ENCODE results near the gene PRM2. TPM values are rescaled to one million over a fixed set of nuclear protein-coding genes. Genes with fewer than 3 reads are reported as not detected.

Gene PRM2
- total RNA-seq, 2 experiments from 2014 or later, result not detected

GRCh38 chr16:11238272-11239202 is 37.7 kb downstream of the PRM2 start:
- Mint-ChIP-seq H3K27ac (peak overlapping the region; percentile 29), H3K27me3 (ENCODE audit: low read depth) (no peaks in the 10 kb centered on the region), H3K4me1 (ENCODE audit: low read depth) (peaks cover 30% of the 10 kb centered on the region), H3K9me3 (ENCODE audit: insufficient read depth) (no peaks in the 10 kb centered on the region), H3K4me3 (no peak overlapping the region), H3K36me3 (ENCODE audit: low read depth) (peaks cover 2% of the 10 kb centered on the region)
- no peak for ATAC-seq
- CTCF ChIA-PET, result interaction anchor here (1.0 to 1.8 kb wide), 2 partner anchors 8 to 17 kb away, joined by 4 to 6 read pairs; partner anchors contain the start of gene SOCS1
- no peak for DNase-seq
- POLR2A ChIA-PET, result interaction anchor here (1.6 to 2.1 kb wide), 2 partner anchors 8 to 14 kb away, joined by 4 to 10 read pairs; no protein-coding TSS in a partner anchor

- H3K27ac Mint-ChIP-seq, result peak overlapping the region; percentile 68
- no peak for ATAC-seq
- no peaks in the 10 kb centered on the region for H3K9me3 Mint-ChIP-seq (ENCODE audit: insufficient read depth)
- no peak for DNase-seq
- no peaks in the 10 kb centered on the region for H3K27me3 Mint-ChIP-seq (ENCODE audit: low read depth)
- H3K36me3 Mint-ChIP-seq (ENCODE audit: low read depth), result peaks cover 2% of the 10 kb centered on the region
- ChIA-PET CTCF (interaction anchor here (0.7 to 5.0 kb wide), 4 partner anchors 17 to 273 kb away, joined by 3 to 56 read pairs (median 3); partner anchors contain the start of gene SOCS1), POLR2A (interaction anchor here (0.6 to 4.4 kb wide), 7 partner anchors 9 to 184 kb away, joined by 3 to 122 read pairs (median 4); partner anchors contain the start of gene SOCS1)
- H3K4me1 Mint-ChIP-seq (ENCODE audit: low read depth), result peaks cover 48% of the 10 kb centered on the region
- no peak overlapping the region for H3K4me3 Mint-ChIP-seq
Measured at GRCh38 chr16:11236461-11237254, 39.6 kb downstream of the PRM2 start.

- H3K36me3 Mint-ChIP-seq (ENCODE audit: low read depth), result peaks cover 2% of the 10 kb centered on the region
- ChIA-PET POLR2A (interaction anchor here (1.0 to 4.4 kb wide), 3 partner anchors 10 to 18 kb away, joined by 3 to 122 read pairs (median 6); partner anchors contain the start of gene SOCS1), CTCF (interaction anchor here (0.6 to 5.0 kb wide), 5 partner anchors 17 to 271 kb away, joined by 3 to 56 read pairs (median 3); partner anchors contain the start of gene SOCS1)
- H3K4me1 Mint-ChIP-seq (ENCODE audit: low read depth), result peaks cover 58% of the 10 kb centered on the region
- H3K27ac Mint-ChIP-seq, result peak overlapping the region; percentile 81
- no peak overlapping the region for H3K4me3 Mint-ChIP-seq
- H3K9me3 Mint-ChIP-seq (ENCODE audit: insufficient read depth), result no peaks in the 10 kb centered on the region
- DNase-seq, result no peak
- ATAC-seq, result no peak
- H3K27me3 Mint-ChIP-seq (ENCODE audit: low read depth), result no peaks in the 10 kb centered on the region
Measured at GRCh38 chr16:11235703-11235991, 40.6 kb downstream of the PRM2 start.

GRCh38 chr16:11234884-11235702 is 41.2 kb downstream of the PRM2 start:
- H3K27me3 Mint-ChIP-seq (ENCODE audit: low read depth), result no peaks in the 10 kb centered on the region
- ATAC-seq, result no peak
- peaks cover 61% of the 10 kb centered on the region for H3K4me1 Mint-ChIP-seq (ENCODE audit: low read depth)
- peak overlapping the region; percentile 14 for H3K4me3 Mint-ChIP-seq
- DNase-seq, result no peak
- H3K9me3 Mint-ChIP-seq (ENCODE audit: insufficient read depth), result no peaks in the 10 kb centered on the region
- CTCF ChIA-PET, result interaction anchor here (0.6 to 5.0 kb wide), 6 partner anchors 11 to 271 kb away, joined by 3 to 56 read pairs (median 4); partner anchors contain the start of gene SOCS1
- H3K36me3 Mint-ChIP-seq (ENCODE audit: low read depth), result peaks cover 2% of the 10 kb centered on the region
- H3K27ac Mint-ChIP-seq, result peak overlapping the region; percentile 81
- POLR2A ChIA-PET, result interaction anchor here (1.0 to 4.4 kb wide), 5 partner anchors 10 to 56 kb away, joined by 3 to 122 read pairs (median 6); partner anchors contain the start of gene SOCS1

- H3K27ac Mint-ChIP-seq, result peak overlapping the region; percentile 98
- H3K36me3 Mint-ChIP-seq (ENCODE audit: low read depth), result peaks cover 2% of the 10 kb centered on the region
- POLR2A ChIA-PET, result interaction anchor here (0.6 to 4.4 kb wide), 19 partner anchors 9 to 269 kb away, joined by 3 to 122 read pairs (median 4); partner anchors contain the start of gene SOCS1
- no peaks in the 10 kb centered on the region for H3K27me3 Mint-ChIP-seq (ENCODE audit: low read depth)
- H3K9me3 Mint-ChIP-seq (ENCODE audit: insufficient read depth), result no peaks in the 10 kb centered on the region
- peak; percentile 22 for ATAC-seq
- CTCF ChIA-PET, result interaction anchor here (1.0 to 5.0 kb wide), 9 partner anchors 9 to 139 kb away, joined by 3 to 56 read pairs (median 5); partner anchors contain the start of gene SOCS1
- peaks cover 74% of the 10 kb centered on the region for H3K4me1 Mint-ChIP-seq (ENCODE audit: low read depth)
- peak overlapping the region; percentile 71 for H3K4me3 Mint-ChIP-seq
- DNase-seq, result peak; percentile 86
Measured at GRCh38 chr16:11233727-11234376, 42.4 kb downstream of the PRM2 start.

- H3K27ac Mint-ChIP-seq, result peak overlapping the region; percentile 98
- no peaks in the 10 kb centered on the region for H3K27me3 Mint-ChIP-seq (ENCODE audit: low read depth)
- peaks cover 81% of the 10 kb centered on the region for H3K4me1 Mint-ChIP-seq (ENCODE audit: low read depth)
- no peaks in the 10 kb centered on the region for H3K36me3 Mint-ChIP-seq (ENCODE audit: low read depth)
- DNase-seq (peak; percentile 97), ATAC-seq (peak; percentile 90)
- POLR2A ChIA-PET, result interaction anchor here (0.6 to 4.4 kb wide), 24 partner anchors 9 to 268 kb away, joined by 3 to 122 read pairs (median 4); partner anchors contain the start of gene SOCS1
- CTCF ChIA-PET, result interaction anchor here (0.7 to 5.0 kb wide), 12 partner anchors 8 to 270 kb away, joined by 3 to 56 read pairs (median 4); partner anchors contain the start of gene SOCS1
- no peaks in the 10 kb centered on the region for H3K9me3 Mint-ChIP-seq (ENCODE audit: insufficient read depth)
- H3K4me3 Mint-ChIP-seq, result peak overlapping the region; percentile 71
Measured at GRCh38 chr16:11232852-11233726, 43.2 kb downstream of the PRM2 start.

GRCh38 chr16:11232302-11232851 is 43.9 kb downstream of the PRM2 start:
- DNase-seq (no peak), ATAC-seq (no peak)
- ChIA-PET CTCF (interaction anchor here (0.7 to 5.0 kb wide), 9 partner anchors 9 to 269 kb away, joined by 3 to 56 read pairs (median 5); partner anchors contain the start of gene SOCS1), POLR2A (interaction anchor here (0.6 to 4.4 kb wide), 15 partner anchors 8 to 268 kb away, joined by 3 to 122 read pairs (median 5); partner anchors contain the start of gene SOCS1)
- Mint-ChIP-seq H3K4me1 (ENCODE audit: low read depth) (peaks cover 87% of the 10 kb centered on the region), H3K36me3 (ENCODE audit: low read depth) (no peaks in the 10 kb centered on the region), H3K27ac (peak overlapping the region; percentile 98), H3K4me3 (peak overlapping the region; percentile 71), H3K9me3 (ENCODE audit: insufficient read depth) (no peaks in the 10 kb centered on the region), H3K27me3 (ENCODE audit: low read depth) (no peaks in the 10 kb centered on the region)

GRCh38 chr16:11231367-11231970 is 44.8 kb downstream of the PRM2 start:
- Mint-ChIP-seq H3K27ac (peak overlapping the region; percentile 98), H3K27me3 (ENCODE audit: low read depth) (no peaks in the 10 kb centered on the region), H3K4me3 (peak overlapping the region; percentile 28), H3K4me1 (ENCODE audit: low read depth) (peaks cover 85% of the 10 kb centered on the region), H3K9me3 (ENCODE audit: insufficient read depth) (no peaks in the 10 kb centered on the region), H3K36me3 (ENCODE audit: low read depth) (no peaks in the 10 kb centered on the region)
- DNase-seq (no peak), ATAC-seq (no peak)
- ChIA-PET POLR2A (interaction anchor here (1.2 to 1.3 kb wide), 2 partner anchors 23 to 152 kb away, joined by 3 to 9 read pairs; no protein-coding TSS in a partner anchor), CTCF (interaction anchor here (2.8 kb wide), 1 partner anchor 24 kb away, joined by 14 read pairs; the partner anchor contains the start of gene SOCS1)

GRCh38 chr16:11229906-11230305 is 46.4 kb downstream of the PRM2 start:
- ATAC-seq (no peak), DNase-seq (no peak)
- H3K27me3 Mint-ChIP-seq (ENCODE audit: low read depth), result no peaks in the 10 kb centered on the region
- ChIA-PET CTCF (interaction anchor here (2.8 kb wide), 1 partner anchor 25 kb away, joined by 14 read pairs; the partner anchor contains the start of gene SOCS1), POLR2A (no interaction called here)
- H3K9me3 Mint-ChIP-seq (ENCODE audit: insufficient read depth), result no peaks in the 10 kb centered on the region
- peak overlapping the region; percentile 69 for H3K27ac Mint-ChIP-seq
- H3K4me3 Mint-ChIP-seq, result no peak overlapping the region
- no peaks in the 10 kb centered on the region for H3K36me3 Mint-ChIP-seq (ENCODE audit: low read depth)
- H3K4me1 Mint-ChIP-seq (ENCODE audit: low read depth), result peaks cover 88% of the 10 kb centered on the region

Data from activated CD8-positive, alpha-beta T cell treated with anti-CD3 and anti-CD28 coated beads, Interleukin-2, amount 10 ng/mL, durations not matched to agents 7 days and 5 days (primary cell).